NT2/D1 (cell line): ENCODE measurements around the gene HBA1.

Source experiments
- DNase-seq: peaks from one replicate; pipeline ENCODE4 v3.0.0-alpha.2; 2011; ENCODE audit warnings: low read depth, low spot score
- H3K27me3 ChIP-seq: 2 replicates; pipeline ENCODE4 v1.6.0; 2011; ENCODE audit warnings: mild to moderate bottlenecking; ENCODE audit not compliant: insufficient read length, insufficient read depth
- H3K36me3 ChIP-seq: 2 replicates; pipeline ENCODE4 v1.6.1; 2011; ENCODE audit warnings: mild to moderate bottlenecking, low read length, mixed read lengths; ENCODE audit not compliant: insufficient read depth, insufficient read length
- H3K4me1 ChIP-seq: 2 replicates; pipeline ENCODE4 v1.5.1; 2011; ENCODE audit not compliant: insufficient read depth, insufficient read length
- H3K4me3 ChIP-seq: 2 replicates; pipeline ENCODE4 v1.5.1; 2011; ENCODE audit warnings: low read depth; ENCODE audit not compliant: insufficient read length
- H3K9ac ChIP-seq: 2 replicates; pipeline ENCODE4 v1.6.0; 2011; ENCODE audit warnings: low read depth; ENCODE audit not compliant: insufficient read length
- H3K9me3 ChIP-seq: 2 replicates; pipeline ENCODE4 v1.5.1; 2011; ENCODE audit warnings: mild to moderate bottlenecking, low read length; ENCODE audit not compliant: insufficient read depth
- SUZ12 ChIP-seq: IDR thresholded peaks from 2 replicates; pipeline ENCODE4 v1.6.1; 2011; ENCODE audit not compliant: insufficient read length, insufficient read depth; ENCODE audit errors: extremely low read depth
- YY1 ChIP-seq: IDR thresholded peaks from 2 replicates; pipeline ENCODE4 v1.6.1; 2011; ENCODE audit not compliant: insufficient read length, insufficient read depth
- ZNF274 ChIP-seq: IDR thresholded peaks from 2 replicates; pipeline ENCODE4 v1.6.1; 2011; ENCODE audit warnings: mild to moderate bottlenecking, low read depth, low read length

Gene HBA1

GRCh38 chr16:185213-185612 is 8.7 kb downstream of the HBA1 start:
- no peak overlapping the region for H3K9ac ChIP-seq
- H3K36me3 ChIP-seq = peaks cover 61% of the 10 kb centered on the region
- DNase-seq = no peak
- H3K9me3 ChIP-seq = no peaks in the 10 kb centered on the region
- peaks cover 4% of the 10 kb centered on the region for H3K4me1 ChIP-seq
- TF ChIP-seq YY1 (no peak), ZNF274 (no peak)
- peaks cover 2% of the 10 kb centered on the region for H3K27me3 ChIP-seq
- H3K4me3 ChIP-seq = no peak overlapping the region

- H3K36me3 ChIP-seq = peaks cover 65% of the 10 kb centered on the region
- H3K9me3 ChIP-seq = no peaks in the 10 kb centered on the region
- H3K4me3 ChIP-seq = no peak overlapping the region
- TF ChIP-seq SUZ12 = no peak
- peaks cover 4% of the 10 kb centered on the region for H3K4me1 ChIP-seq
- H3K9ac ChIP-seq = no peak overlapping the region
- no peaks in the 10 kb centered on the region for H3K27me3 ChIP-seq
- no peak for DNase-seq
Measured at GRCh38 chr16:185691-186090, 9.2 kb downstream of the HBA1 start.

DNA sequence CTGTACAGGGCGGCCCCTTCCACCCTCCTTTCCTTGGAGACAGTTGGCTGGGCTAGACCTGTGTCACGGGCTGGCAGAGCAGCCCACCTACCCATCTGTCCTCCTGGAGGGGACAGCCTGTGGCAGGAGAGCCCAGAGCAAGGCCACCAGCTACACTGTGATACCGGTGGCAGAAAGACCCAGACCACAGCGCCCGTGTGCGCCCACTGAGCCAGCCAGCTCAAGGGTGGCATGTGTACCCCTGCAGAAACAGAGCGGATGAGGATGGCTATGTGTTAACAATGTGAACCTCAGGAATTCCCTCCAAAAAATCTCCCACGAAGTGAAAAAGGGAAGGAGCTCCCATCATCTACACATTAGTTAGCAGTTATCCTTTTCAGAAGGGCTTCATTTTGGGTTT is 10.8 kb downstream of the HBA1 start:
- no peak for DNase-seq
- peaks cover 78% of the 10 kb centered on the region for H3K36me3 ChIP-seq
- H3K4me1 ChIP-seq = peaks cover 2% of the 10 kb centered on the region
- TF ChIP-seq SUZ12 (no peak), ZNF274 (no peak), YY1 (no peak)
- H3K4me3 ChIP-seq = no peak overlapping the region
- H3K9me3 ChIP-seq = no peaks in the 10 kb centered on the region
- no peaks in the 10 kb centered on the region for H3K27me3 ChIP-seq
- no peak overlapping the region for H3K9ac ChIP-seq

DNA sequence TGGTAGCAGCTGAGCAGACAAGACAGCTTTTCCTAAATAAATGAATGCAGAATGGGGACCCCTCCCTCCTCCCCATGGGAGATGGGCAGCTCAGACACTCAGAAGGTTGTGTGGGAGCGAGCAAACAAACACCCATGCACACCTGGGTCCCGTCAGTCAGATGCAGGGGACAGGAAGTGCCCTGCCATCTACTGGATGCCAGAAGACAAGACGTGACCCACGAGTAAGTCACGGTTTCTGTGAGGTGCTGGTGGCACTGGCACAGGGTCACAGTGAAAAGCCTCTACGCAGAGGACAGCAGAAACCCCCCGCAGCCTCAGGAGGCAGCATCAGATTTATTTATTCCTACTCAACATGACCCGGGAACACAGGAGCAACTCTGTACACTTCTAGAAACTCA is 12.2 kb downstream of the HBA1 start:
- TF ChIP-seq ZNF274 (no peak), YY1 (no peak), SUZ12 (no peak)
- H3K27me3 ChIP-seq = no peaks in the 10 kb centered on the region
- H3K4me1 ChIP-seq = peaks cover 2% of the 10 kb centered on the region
- no peak overlapping the region for H3K4me3 ChIP-seq
- H3K9me3 ChIP-seq = no peaks in the 10 kb centered on the region
- peaks cover 83% of the 10 kb centered on the region for H3K36me3 ChIP-seq
- no peak for DNase-seq
- H3K9ac ChIP-seq = no peak overlapping the region

DNA sequence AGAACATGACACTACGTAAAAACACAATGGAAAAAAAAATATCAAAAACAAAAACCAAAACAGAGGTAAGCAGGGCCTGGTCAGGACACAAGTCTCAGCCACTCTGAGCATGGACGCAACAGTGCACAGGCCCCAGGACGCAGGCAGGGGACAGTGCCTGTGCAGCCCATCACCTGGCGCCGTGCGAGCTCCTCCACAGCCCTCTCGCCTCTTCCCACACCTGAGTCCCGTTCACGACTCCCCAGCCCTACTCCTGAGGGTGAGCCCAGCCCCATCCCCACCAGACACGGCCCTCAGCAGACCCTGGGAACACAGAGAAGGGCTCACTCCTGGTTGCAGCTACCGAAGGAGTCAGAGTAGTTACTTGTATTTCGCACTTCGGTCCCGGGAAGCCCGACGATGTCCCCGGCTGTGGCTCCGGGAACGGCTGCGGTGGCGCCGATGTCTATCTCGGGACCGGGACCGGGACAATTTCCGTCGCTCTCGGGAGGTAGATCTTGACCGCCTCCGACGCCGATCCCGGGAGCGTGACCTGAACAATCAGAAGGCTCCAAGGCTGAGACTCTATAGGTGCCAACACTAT is 13.2 kb downstream of the HBA1 start:
- TF ChIP-seq ZNF274 = no peak
- TF ChIP-seq YY1 = no peak
- TF ChIP-seq SUZ12 = no peak
- no peaks in the 10 kb centered on the region for H3K9me3 ChIP-seq
- H3K27me3 ChIP-seq = no peaks in the 10 kb centered on the region
- DNase-seq = no peak
- H3K9ac ChIP-seq = no peak overlapping the region
- no peaks in the 10 kb centered on the region for H3K4me1 ChIP-seq
- no peak overlapping the region for H3K4me3 ChIP-seq
- H3K36me3 ChIP-seq = peaks cover 84% of the 10 kb centered on the region

DNA sequence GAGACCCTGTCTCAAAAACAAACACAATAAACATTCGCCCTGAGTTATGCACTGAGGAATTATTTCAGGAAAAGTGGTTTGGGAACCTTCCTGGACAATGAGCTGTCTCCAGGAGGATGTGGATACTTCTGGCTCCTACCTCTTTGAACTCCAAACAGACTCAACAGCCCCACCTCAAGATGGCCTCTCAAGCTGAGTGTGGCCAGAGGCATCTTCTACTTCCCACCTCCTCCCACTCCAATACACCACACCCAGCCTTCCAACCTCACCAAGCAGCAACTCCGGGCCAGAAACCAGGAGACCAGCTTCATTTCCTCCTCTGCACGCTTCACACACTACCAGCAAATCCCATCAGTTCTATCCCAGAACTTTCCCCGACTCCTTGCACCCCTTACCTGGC is 15.4 kb downstream of the HBA1 start:
- H3K9ac ChIP-seq = no peak overlapping the region
- H3K9me3 ChIP-seq = no peaks in the 10 kb centered on the region
- no peak overlapping the region for H3K4me3 ChIP-seq
- TF ChIP-seq SUZ12 (no peak), ZNF274 (no peak)
- DNase-seq = no peak
- H3K4me1 ChIP-seq = no peaks in the 10 kb centered on the region
- peaks cover 93% of the 10 kb centered on the region for H3K36me3 ChIP-seq
- no peaks in the 10 kb centered on the region for H3K27me3 ChIP-seq

DNA sequence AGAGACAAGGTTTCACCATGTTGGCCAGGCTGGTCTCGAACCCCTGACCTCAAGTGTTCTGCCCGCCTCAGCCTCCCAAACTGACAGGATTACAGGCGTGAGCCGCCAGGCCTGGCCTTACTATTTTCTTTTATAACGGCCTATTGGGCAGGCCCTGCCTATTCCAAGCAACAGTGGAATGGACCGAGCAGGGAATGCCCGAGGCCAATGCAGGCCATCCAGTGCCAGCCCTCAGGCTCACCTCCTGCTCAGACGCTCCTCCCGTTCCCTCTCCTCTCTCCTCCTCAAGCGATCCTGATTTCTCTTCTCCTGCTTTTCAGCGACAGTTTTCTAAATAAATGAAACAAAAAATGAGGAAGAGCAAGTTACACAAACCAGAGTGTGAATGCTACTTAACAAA is 16.2 kb downstream of the HBA1 start:
- Histone ChIP-seq H3K9ac (no peak overlapping the region), H3K36me3 (peaks cover 92% of the 10 kb centered on the region)

GRCh38 chr16:193441-193840 is 17.0 kb downstream of the HBA1 start:
- H3K9me3 ChIP-seq = no peaks in the 10 kb centered on the region
- no peak for DNase-seq
- no peaks in the 10 kb centered on the region for H3K27me3 ChIP-seq
- H3K4me3 ChIP-seq = no peak overlapping the region
- H3K9ac ChIP-seq = no peak overlapping the region
- TF ChIP-seq ZNF274 = no peak
- no peak for TF ChIP-seq YY1
- TF ChIP-seq SUZ12 = no peak
- H3K4me1 ChIP-seq = no peaks in the 10 kb centered on the region
- H3K36me3 ChIP-seq = peaks cover 94% of the 10 kb centered on the region

More for the DNA sequence above, 16.2 kb downstream of the HBA1 start:
- H3K4me1 ChIP-seq = no peaks in the 10 kb centered on the region
- H3K4me3 ChIP-seq = no peak overlapping the region
- no peaks in the 10 kb centered on the region for H3K9me3 ChIP-seq
- no peak for DNase-seq
- TF ChIP-seq YY1 (no peak), SUZ12 (no peak), ZNF274 (no peak)
- no peaks in the 10 kb centered on the region for H3K27me3 ChIP-seq
